GM23338 (cell line): ENCODE measurements around the gene TXNL4B. TPM values are rescaled to one million over a fixed set of nuclear protein-coding genes. Genes with fewer than 3 reads are reported as not detected.

ENCODE experiments used
- ATAC-seq: fragments of 200-7000 bp; cut with Tn5 transposase; 3 replicates; pipeline ENCODE4 v1.9.1; 2020
- DNase-seq: peaks from one replicate; pipeline ENCODE4 v3.0.0-alpha.2; 2015; ENCODE audit warnings: low spot score
- H2AFZ ChIP-seq: fragments of 200-600 bp; sonication (generic); 2 replicates; pipeline ENCODE4 v1.8.0; 2016; ENCODE audit warnings: antibody characterized with exemption, mild to moderate bottlenecking, moderate library complexity
- H3F3A ChIP-seq: fragments of 200-600 bp; sonication (generic); replicated peaks from 2 replicates; pipeline ENCODE4 v1.8.0; 2017; ENCODE audit warnings: antibody characterized with exemption, mixed run types, low read depth
- H3K27ac ChIP-seq: fragments of 200-600 bp; sonication (generic); 2 replicates; pipeline ENCODE4 v1.6.1; 2016; ENCODE audit warnings: low read depth
- H3K27me3 ChIP-seq: fragments of 200-600 bp; sonication (generic); 2 replicates; pipeline ENCODE4 v1.8.0; 2016; ENCODE audit warnings: mild to moderate bottlenecking, mixed run types, moderate library complexity; ENCODE audit not compliant: insufficient read depth
- H3K36me3 ChIP-seq: fragments of 200-600 bp; sonication (generic); 2 replicates; pipeline ENCODE4 v1.8.0; 2016; ENCODE audit warnings: mild to moderate bottlenecking; ENCODE audit not compliant: insufficient read depth
- H3K4me1 ChIP-seq: fragments of 200-600 bp; sonication (generic); 2 replicates; pipeline ENCODE4 v1.8.0; 2016; ENCODE audit warnings: mild to moderate bottlenecking, moderate library complexity; ENCODE audit not compliant: insufficient read depth
- H3K4me2 ChIP-seq: fragments of 200-600 bp; sonication (generic); 2 replicates; pipeline ENCODE4 v1.7.1; 2017; ENCODE audit warnings: mixed run types
- H3K4me3 ChIP-seq: fragments of 200-600 bp; sonication (generic); 2 replicates; pipeline ENCODE4 v1.6.1; 2016; ENCODE audit warnings: mixed run types
- H3K79me2 ChIP-seq: fragments of 200-600 bp; sonication (generic); replicated peaks from 2 replicates; pipeline ENCODE4 v1.8.0; 2017; ENCODE audit warnings: mild to moderate bottlenecking; ENCODE audit not compliant: insufficient read depth
- H3K9me2 ChIP-seq: fragments of 200-600 bp; sonication (generic); 2 replicates; pipeline ENCODE4 v1.8.0; 2017; ENCODE audit not compliant: insufficient read depth
- H4K20me1 ChIP-seq: fragments of 200-600 bp; sonication (generic); replicated peaks from 2 replicates; pipeline ENCODE4 v1.8.0; 2017; ENCODE audit warnings: mild to moderate bottlenecking; ENCODE audit not compliant: insufficient read depth
- H3K27ac Mint-ChIP-seq: 2 replicates; pipeline ENCODE4 v1.8.0; 2020; ENCODE audit warnings: inconsistent platforms, mild to moderate bottlenecking, moderate library complexity, mixed read lengths
- H3K27me3 Mint-ChIP-seq: 3 replicates; pipeline ENCODE4 v1.8.0; 2022; ENCODE audit warnings: low read depth, mild to moderate bottlenecking, moderate library complexity, mixed read lengths, inconsistent platforms; ENCODE audit not compliant: insufficient read depth, poor library complexity
- H3K36me3 Mint-ChIP-seq: 3 replicates; pipeline ENCODE4 v1.8.0; 2021; ENCODE audit warnings: low read depth, mild to moderate bottlenecking, inconsistent platforms, moderate library complexity, mixed read lengths
- H3K4me1 Mint-ChIP-seq: 3 replicates; pipeline ENCODE4 v1.8.0; 2020; ENCODE audit warnings: mild to moderate bottlenecking, inconsistent platforms, mixed read lengths
- H3K4me3 Mint-ChIP-seq: 3 replicates; pipeline ENCODE4 v1.8.0; 2021; ENCODE audit warnings: moderate library complexity, mild to moderate bottlenecking, inconsistent platforms, mixed read lengths
- H3K9me3 Mint-ChIP-seq: 3 replicates; pipeline ENCODE4 v1.8.0; 2020; ENCODE audit warnings: moderate library complexity, mild to moderate bottlenecking, inconsistent platforms, mixed read lengths
- CREB1 ChIP-seq: fragments of 250-450 bp; sonication (Bioruptor Pico); IDR thresholded peaks from 2 replicates; pipeline ENCODE4 v1.5.0; 2020; ENCODE audit warnings: low read depth, mild to moderate bottlenecking, moderate library complexity
- EZH2phosphoT487 ChIP-seq: fragments of 200-600 bp; sonication (generic); IDR thresholded peaks from one replicate; pipeline ENCODE4 v1.8.1; 2018; ENCODE audit warnings: antibody characterized with exemption; ENCODE audit not compliant: unreplicated experiment
- JUNB ChIP-seq: IDR thresholded peaks from one replicate; pipeline ENCODE4 v1.6.1; 2016; ENCODE audit warnings: antibody characterized with exemption; ENCODE audit not compliant: unreplicated experiment
- NANOG ChIP-seq: IDR thresholded peaks from 2 replicates; pipeline ENCODE4 v1.6.1; 2016; ENCODE audit warnings: antibody characterized with exemption, borderline replicate concordance
- STAT1 ChIP-seq: IDR thresholded peaks from one replicate; pipeline ENCODE4 v1.6.1; 2016; ENCODE audit warnings: antibody characterized with exemption; ENCODE audit not compliant: unreplicated experiment
- polyA plus RNA-seq: library from polyadenylated mRNA; unstranded; fragments of >200 nt; fragmentation: Nextera tagmentation; extraction: Ambion mirVana; gene quantifications from 2 replicates; pipeline ENCODE4 v1.2.1, GENCODE V29; 2016
- total RNA-seq: library from RNA; depleted of rRNA; stranded (reverse); fragments of >200 nt; shearing (Covaris generic); gene quantifications from 2 replicates; pipeline ENCODE4 v1.2.3, GENCODE V29; 2014
- TF ChIP-seq, protein P1 (sequence below): IDR thresholded peaks from 2 replicates; pipeline ENCODE4 v1.6.1; 2016; ENCODE audit warnings: antibody characterized with exemption
- TF ChIP-seq, protein P2 (sequence below): fragments of 250-450 bp; sonication (Bioruptor Pico); IDR thresholded peaks from 2 replicates; pipeline ENCODE4 v1.5.0; 2020; ENCODE audit warnings: mild to moderate bottlenecking, moderate library complexity
- TF ChIP-seq, protein P3 (sequence below), 2 experiments: fragments of 200-600 bp in 1 of 2; sonication (generic) in 1 of 2; conservative IDR thresholded peaks; 2 replicates each; pipeline versions ENCODE4 v1.5.1 to v1.6.1; 2016 to 2017; ENCODE audit warnings: antibody characterized with exemption in 2 of 2, low read depth in 2 of 2, mild to moderate bottlenecking in 2 of 2, moderate library complexity in 1 of 2

The TXNL4B gene
- total and polyA plus RNA-seq, 2 experiments from 2014 or later: 3.7 to 8.9 TPM

DNA sequence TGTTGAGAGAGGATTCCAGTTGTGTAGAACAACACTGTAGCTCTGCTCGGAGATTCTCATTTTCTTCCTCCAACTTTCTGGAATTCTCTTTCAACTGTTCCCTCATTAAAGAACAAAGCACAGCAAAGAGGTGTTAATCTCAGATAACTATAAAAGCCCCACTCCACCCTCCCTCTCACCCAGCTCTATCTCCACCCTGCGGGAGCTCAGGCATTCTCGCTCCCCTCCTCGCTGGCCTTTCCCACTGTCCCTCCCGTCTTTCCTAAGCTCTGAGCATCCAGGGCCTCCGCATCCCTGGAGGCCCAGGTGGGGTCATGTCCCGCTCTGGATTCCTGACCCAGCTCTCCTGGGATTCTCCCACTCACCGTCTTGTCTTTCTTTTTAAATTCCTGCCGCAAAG, 35.3 kb upstream of the TXNL4B start:
- H3K9me3 Mint-ChIP-seq: no peaks in the 10 kb centered on the region
- H3K27ac ChIP-seq: no peak overlapping the region

More for the DNA sequence above, 35.3 kb upstream of the TXNL4B start:
- Histone ChIP-seq H3K36me3 (no peaks in the 10 kb centered on the region), H3K4me1 (no peaks in the 10 kb centered on the region; the same call in none of the 2 replicates), H3F3A (no peaks in the 10 kb centered on the region), H3K9me2 (no peaks in the 10 kb centered on the region), H3K79me2 (no peaks in the 10 kb centered on the region), H3K27me3 (no peaks in the 10 kb centered on the region), H3K4me2 (no peak overlapping the region), H4K20me1 (no peaks in the 10 kb centered on the region), H3K4me3 (no peak overlapping the region), H2AFZ (no peak overlapping the region)
- DNase-seq (no peak), ATAC-seq (no peak; the same call in 2 of the 3 replicates)
- Mint-ChIP-seq H3K27ac (no peak overlapping the region), H3K27me3 (peaks cover 12% of the 10 kb centered on the region), H3K36me3 (no peaks in the 10 kb centered on the region; the same call in 2 of the 3 replicates), H3K4me3 (no peak overlapping the region), H3K4me1 (peaks cover 27% of the 10 kb centered on the region)
- TF ChIP-seq, protein P1, sequence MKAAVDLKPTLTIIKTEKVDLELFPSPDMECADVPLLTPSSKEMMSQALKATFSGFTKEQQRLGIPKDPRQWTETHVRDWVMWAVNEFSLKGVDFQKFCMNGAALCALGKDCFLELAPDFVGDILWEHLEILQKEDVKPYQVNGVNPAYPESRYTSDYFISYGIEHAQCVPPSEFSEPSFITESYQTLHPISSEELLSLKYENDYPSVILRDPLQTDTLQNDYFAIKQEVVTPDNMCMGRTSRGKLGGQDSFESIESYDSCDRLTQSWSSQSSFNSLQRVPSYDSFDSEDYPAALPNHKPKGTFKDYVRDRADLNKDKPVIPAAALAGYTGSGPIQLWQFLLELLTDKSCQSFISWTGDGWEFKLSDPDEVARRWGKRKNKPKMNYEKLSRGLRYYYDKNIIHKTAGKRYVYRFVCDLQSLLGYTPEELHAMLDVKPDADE: no peak
- TF ChIP-seq STAT1: no peak
- TF ChIP-seq EZH2phosphoT487: no peak
- no peak for TF ChIP-seq CREB1 (CRISPR knock-in tag)
- no peak for TF ChIP-seq NANOG
- TF ChIP-seq, protein P2, sequence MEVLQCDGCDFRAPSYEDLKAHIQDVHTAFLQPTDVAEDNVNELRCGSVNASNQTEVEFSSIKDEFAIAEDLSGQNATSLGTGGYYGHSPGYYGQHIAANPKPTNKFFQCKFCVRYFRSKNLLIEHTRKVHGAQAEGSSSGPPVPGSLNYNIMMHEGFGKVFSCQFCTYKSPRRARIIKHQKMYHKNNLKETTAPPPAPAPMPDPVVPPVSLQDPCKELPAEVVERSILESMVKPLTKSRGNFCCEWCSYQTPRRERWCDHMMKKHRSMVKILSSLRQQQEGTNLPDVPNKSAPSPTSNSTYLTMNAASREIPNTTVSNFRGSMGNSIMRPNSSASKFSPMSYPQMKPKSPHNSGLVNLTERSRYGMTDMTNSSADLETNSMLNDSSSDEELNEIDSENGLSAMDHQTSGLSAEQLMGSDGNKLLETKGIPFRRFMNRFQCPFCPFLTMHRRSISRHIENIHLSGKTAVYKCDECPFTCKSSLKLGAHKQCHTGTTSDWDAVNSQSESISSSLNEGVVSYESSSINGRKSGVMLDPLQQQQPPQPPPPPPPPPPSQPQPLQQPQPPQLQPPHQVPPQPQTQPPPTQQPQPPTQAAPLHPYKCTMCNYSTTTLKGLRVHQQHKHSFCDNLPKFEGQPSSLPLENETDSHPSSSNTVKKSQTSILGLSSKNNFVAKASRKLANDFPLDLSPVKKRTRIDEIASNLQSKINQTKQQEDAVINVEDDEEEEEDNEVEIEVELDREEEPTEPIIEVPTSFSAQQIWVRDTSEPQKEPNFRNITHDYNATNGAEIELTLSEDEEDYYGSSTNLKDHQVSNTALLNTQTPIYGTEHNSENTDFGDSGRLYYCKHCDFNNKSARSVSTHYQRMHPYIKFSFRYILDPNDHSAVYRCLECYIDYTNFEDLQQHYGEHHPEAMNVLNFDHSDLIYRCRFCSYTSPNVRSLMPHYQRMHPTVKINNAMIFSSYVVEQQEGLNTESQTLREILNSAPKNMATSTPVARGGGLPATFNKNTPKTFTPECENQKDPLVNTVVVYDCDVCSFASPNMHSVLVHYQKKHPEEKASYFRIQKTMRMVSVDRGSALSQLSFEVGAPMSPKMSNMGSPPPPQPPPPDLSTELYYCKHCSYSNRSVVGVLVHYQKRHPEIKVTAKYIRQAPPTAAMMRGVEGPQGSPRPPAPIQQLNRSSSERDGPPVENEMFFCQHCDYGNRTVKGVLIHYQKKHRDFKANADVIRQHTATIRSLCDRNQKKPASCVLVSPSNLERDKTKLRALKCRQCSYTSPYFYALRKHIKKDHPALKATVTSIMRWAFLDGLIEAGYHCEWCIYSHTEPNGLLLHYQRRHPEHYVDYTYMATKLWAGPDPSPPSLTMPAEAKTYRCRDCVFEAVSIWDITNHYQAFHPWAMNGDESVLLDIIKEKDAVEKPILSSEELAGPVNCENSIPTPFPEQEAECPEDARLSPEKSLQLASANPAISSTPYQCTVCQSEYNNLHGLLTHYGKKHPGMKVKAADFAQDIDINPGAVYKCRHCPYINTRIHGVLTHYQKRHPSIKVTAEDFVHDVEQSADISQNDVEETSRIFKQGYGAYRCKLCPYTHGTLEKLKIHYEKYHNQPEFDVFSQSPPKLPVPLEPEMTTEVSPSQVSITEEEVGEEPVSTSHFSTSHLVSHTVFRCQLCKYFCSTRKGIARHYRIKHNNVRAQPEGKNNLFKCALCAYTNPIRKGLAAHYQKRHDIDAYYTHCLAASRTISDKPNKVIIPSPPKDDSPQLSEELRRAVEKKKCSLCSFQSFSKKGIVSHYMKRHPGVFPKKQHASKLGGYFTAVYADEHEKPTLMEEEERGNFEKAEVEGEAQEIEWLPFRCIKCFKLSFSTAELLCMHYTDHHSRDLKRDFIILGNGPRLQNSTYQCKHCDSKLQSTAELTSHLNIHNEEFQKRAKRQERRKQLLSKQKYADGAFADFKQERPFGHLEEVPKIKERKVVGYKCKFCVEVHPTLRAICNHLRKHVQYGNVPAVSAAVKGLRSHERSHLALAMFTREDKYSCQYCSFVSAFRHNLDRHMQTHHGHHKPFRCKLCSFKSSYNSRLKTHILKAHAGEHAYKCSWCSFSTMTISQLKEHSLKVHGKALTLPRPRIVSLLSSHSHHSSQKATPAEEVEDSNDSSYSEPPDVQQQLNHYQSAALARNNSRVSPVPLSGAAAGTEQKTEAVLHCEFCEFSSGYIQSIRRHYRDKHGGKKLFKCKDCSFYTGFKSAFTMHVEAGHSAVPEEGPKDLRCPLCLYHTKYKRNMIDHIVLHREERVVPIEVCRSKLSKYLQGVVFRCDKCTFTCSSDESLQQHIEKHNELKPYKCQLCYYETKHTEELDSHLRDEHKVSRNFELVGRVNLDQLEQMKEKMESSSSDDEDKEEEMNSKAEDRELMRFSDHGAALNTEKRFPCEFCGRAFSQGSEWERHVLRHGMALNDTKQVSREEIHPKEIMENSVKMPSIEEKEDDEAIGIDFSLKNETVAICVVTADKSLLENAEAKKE: no peak
- no peak for TF ChIP-seq JUNB
- TF ChIP-seq, protein P3, sequence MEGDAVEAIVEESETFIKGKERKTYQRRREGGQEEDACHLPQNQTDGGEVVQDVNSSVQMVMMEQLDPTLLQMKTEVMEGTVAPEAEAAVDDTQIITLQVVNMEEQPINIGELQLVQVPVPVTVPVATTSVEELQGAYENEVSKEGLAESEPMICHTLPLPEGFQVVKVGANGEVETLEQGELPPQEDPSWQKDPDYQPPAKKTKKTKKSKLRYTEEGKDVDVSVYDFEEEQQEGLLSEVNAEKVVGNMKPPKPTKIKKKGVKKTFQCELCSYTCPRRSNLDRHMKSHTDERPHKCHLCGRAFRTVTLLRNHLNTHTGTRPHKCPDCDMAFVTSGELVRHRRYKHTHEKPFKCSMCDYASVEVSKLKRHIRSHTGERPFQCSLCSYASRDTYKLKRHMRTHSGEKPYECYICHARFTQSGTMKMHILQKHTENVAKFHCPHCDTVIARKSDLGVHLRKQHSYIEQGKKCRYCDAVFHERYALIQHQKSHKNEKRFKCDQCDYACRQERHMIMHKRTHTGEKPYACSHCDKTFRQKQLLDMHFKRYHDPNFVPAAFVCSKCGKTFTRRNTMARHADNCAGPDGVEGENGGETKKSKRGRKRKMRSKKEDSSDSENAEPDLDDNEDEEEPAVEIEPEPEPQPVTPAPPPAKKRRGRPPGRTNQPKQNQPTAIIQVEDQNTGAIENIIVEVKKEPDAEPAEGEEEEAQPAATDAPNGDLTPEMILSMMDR (conservative IDR thresholded peaks at IDR 0.05; ENCODE audit: low read depth in 2 of 2): no peak
